ACHN (cell line): ENCODE data around the gene KIZ.

Source experiments
- DNase-seq: peaks from one replicate; pipeline ENCODE4 v3.0.0-alpha.2; 2015
- in situ Hi-C: cut with HindIII; loops from 2 replicates; pipeline ENCODE4 v1.10.0; 2017; ENCODE audit warnings: low sequenced_read_pairs, low pct_ligation_motif_present, low pct_unique_long_range_greater_than_20kb

KIZ gene, protein sequence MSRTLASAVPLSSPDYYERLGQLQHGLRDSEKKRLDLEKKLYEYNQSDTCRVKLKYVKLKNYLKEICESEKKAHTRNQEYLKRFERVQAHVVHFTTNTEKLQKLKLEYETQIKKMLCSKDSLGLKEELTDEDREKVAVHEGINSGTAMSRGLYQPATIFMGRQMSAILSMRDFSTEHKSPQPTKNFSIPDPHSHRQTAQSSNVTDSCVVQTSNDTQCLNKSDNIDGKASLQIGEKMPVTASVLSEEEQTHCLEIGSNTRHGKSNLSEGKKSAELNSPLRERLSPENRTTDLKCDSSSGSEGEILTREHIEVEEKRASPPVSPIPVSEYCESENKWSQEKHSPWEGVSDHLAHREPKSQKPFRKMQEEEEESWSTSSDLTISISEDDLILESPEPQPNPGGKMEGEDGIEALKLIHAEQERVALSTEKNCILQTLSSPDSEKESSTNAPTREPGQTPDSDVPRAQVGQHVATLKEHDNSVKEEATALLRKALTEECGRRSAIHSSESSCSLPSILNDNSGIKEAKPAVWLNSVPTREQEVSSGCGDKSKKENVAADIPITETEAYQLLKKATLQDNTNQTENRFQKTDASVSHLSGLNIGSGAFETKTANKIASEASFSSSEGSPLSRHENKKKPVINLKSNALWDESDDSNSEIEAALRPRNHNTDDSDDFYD

DNA sequence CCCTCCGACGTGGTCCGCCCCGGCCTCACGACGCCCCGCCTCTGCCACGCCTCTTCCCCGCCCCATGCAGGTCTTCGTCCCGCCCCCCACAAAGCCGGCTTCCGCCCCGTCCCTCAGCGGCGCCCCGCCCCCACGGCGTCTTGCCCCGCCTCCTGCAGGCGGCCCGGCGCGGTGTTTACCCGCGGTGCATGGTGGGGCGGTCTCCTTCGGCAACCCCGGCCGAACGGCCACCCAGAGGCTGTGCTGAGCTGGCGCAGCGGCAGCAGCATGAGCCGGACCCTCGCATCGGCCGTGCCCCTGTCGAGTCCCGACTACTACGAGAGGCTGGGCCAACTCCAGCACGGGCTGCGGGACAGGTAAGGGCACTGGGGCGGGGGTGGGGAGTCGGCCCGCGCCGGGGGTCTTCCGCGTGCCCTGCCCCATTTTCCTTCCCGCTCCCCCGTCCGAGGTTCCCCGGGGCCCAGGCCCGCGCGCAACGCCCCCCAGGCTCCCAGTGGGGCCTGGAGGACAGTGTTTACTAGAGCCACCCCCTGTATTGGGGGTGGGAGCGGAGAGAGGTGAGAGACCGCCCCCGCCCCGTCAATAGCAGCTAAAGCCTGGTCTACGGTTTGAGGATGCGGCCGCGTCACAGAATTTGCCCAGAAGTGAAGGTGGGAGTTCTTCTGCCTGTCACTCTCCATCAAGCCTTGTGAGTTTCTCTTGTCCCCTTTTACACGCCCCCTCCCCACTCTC lies at the start of gene KIZ:
Gene KIZ, plus strand, starts transcription at position 234 of the 732 bp plus-strand sequence. Its CDS starts 34 bp downstream, at position 268.
- peak; percentile 89 for DNase-seq
- in situ Hi-C loops = no loop called here

DNA sequence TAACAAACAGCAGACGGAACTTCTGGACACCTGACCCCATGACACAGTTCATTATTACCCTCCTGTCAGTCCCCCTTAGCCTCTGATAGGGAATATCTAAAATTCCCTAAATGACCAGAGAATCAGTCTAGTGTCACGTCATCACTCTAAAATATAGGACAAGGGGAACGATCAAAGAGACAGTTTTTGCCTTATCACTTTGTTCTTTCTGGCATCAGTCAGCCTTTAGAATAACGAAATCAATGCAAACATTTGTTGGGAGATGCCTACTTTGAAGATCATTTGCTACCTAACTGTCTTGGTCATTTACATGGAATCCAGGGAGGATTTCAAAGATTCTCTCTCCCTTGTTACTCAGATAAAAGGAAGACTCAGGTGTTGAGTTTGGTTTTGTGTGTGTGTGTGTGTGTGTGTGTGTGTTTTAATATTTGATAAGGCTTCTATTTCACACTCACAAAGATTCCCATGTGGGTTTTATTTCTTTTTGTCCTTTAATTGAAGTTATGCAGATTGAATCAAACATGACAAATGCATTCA lies 48.0 kb upstream of the KIZ start:
- no peak for DNase-seq
- in situ Hi-C loops = no loop called here

- in situ Hi-C loops = no loop called here
Observed at GRCh38 chr20:21082584-21082983, 43.3 kb upstream of the KIZ start.

DNA sequence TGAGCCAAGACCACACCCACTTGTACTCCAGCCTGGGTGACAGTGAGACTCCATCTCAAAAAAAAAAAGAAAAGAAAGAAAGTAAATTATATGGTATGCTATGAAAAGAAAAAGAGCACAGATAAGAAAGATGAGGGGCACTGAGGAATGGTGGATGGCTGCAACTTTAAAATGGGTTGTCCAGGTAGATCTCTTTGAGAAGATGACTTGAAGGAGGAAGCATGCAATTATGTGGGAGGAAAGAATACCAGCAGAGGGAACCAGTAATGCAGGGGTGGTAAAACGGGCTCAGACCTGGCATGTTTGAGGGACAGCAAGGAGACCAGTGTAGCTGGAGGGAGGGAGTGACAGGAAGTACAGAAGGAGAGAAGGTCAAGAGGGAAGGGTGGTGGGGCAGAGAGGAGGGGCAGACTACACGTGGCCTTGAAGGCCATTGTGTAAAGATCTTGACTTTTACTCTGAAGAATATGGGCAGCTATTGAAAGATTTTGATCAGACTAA lies 42.0 kb upstream of the KIZ start:
- in situ Hi-C loops = no loop called here
- no peak for DNase-seq

More at GRCh38 chr20:21082584-21082983, 43.3 kb upstream of the KIZ start:
- no peak for DNase-seq

GRCh38 chr20:21087862-21088540 lies 37.9 kb upstream of the KIZ start:
- no peak for DNase-seq
- in situ Hi-C loops = no loop called here

- no peak for DNase-seq
- in situ Hi-C loops = no loop called here
Observed at GRCh38 chr20:21089391-21089790, 36.5 kb upstream of the KIZ start.

DNA sequence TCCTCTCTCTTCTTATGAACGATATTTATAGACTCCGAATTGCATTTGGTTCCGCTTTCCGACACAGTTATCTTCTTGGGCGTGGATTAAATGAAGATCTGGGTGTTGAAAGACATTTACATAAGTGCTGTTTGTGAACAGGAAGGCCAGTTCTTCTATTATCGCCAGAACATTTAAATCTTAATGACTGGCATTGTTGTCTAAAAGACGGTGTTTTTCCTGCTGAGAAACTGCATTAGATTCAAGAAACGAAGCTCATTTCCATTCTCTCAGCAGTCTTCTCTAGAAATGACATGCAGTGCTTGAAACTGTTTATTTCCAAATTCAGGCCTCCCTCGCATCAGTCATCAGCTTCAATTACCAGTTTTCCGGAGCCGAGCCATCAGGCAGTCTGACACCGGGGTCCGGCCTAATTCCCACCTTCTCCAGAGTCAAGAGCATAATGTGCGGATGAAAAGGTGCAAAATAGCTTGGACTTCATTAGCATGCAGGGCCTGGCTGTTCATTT lies 35.7 kb upstream of the KIZ start:
- no peak for DNase-seq
- in situ Hi-C loops = no loop called here

GRCh38 chr20:21090721-21091120 lies 35.2 kb upstream of the KIZ start:
- in situ Hi-C loops = no loop called here
- no peak for DNase-seq

DNA sequence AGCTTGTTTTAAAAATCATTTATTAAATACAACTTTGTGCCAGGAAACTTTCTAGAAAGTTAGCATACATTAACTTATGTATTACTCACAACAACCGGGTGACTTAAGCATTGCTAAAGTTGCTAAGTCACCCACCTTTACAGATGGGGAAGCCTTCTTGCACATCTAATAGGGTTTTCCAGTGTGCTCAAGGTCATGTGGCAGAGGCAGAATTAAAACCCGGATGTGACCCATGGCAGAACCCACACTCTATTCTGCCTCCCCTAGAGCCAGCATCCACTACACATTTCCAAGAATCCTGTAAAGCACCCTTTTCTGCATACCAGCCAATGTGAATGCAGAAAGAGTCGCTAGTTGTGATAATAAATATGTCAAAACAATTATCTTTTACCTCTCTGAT lies 33.1 kb upstream of the KIZ start:
- in situ Hi-C loops = no loop called here

DNA sequence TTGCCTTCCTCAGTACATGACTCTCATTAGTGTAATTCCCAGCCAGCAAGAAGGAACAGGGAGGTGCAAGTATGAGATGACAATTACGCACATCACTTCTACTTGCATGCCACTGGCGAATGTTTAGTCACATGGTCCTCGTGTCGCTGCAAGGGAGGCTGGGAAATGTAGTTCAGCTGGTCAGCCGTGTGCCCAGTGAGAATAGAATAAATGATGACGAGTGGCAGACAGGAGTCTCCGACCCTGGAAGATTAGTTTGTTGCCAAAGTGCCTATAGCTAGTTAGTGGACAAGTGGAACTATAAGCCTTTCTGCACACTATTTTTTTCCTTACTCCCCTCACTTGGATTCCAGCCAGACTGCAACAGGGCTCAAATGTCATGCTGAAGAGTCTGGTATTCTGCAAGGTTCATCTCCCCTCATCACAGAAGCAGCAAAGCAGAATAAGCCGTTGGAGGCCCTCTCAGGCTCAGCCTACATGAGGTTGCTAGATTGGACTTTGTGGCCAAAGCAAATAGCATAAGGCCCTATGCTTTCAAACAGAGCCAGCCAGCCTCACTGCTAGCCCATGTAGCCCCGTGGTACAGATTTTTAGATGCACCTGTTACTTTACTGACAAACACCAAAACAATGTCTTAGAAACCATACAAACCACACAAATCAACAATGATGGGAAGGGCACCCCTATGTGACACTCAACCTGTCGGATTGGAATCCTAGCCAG lies 29.4 kb upstream of the KIZ start:
- in situ Hi-C loops = no loop called here
- DNase-seq = no peak

More for the DNA sequence above, 33.1 kb upstream of the KIZ start:
- no peak for DNase-seq

GRCh38 chr20:21099751-21100577 lies 25.9 kb upstream of the KIZ start:
- in situ Hi-C loops = no loop called here
- DNase-seq = peak; percentile 55

GRCh38 chr20:21100578-21101452 lies 25.1 kb upstream of the KIZ start:
- in situ Hi-C loops = no loop called here
- DNase-seq = no peak

DNA sequence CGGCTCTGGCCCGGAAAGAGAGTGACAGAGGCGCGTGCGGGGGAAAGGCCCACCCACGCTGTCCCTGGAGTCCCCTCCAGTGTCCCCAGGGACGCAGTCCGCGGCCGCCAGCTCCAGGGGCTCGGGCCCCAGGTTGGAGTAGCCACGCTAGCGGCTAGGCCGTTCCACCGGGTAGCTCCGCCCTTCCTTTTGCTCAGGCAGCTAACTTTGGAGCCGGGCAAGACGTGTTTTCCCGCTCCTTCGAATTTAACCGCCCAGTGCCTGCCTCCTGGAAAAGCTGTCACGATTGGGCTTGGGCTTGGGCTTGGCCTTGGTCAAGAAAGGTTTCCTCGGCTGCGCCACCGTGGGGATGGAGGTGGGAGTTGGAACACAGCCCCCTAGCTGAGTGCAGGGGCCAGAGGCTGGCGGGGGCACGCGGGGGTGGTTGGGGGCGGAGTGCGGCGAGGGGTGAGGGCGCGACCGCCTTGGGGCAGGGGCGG lies 24.4 kb upstream of the KIZ start:
- in situ Hi-C loops = no loop called here
- DNase-seq = no peak

GRCh38 chr20:21101932-21102575 lies 23.8 kb upstream of the KIZ start:
- in situ Hi-C loops = no loop called here
- no peak for DNase-seq

DNA sequence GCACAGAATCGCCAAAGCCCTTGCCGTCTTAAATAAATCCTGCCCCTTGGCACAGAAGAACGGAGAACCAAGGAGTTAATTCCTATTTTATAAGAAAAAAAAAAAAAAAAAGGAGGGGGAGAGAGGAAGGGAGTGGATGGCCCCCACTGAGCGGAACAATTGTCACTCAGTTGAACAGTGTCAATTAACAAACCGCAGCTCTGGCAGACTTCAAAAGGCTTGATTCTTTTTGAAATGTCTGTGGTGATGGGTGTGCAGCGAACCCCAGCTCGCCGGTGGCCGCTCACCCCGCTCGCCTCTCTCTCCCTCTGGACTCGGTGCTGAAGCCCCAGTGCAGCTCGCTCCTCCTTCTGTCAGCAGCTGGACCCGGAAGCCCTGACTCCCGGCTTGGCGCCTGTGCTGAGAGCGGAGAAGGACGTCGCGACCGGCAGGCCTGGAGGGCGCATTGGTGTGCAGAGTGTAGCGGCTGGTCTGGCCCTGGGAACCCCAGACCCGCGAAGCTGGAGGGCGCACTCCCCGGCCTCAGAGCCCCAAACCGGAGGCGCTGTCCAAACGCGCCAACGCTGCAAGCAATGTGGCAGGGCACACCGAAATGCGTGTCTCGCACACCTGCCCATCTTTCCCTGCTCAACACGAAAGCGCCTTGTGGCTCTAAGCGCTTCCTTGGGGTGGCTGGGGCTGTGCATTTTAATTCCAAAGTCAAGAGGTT lies 23.1 kb upstream of the KIZ start:
- no peak for DNase-seq
- in situ Hi-C loops = no loop called here
